Activated CD8-positive, alpha-beta memory T cell treated with anti-CD3 and anti-CD28 coated beads for 48 hours (primary cell): ENCODE data around the gene FSTL4.

Experiments
- DNase-seq, 3 experiments: peaks; one replicate each; pipeline ENCODE4 v3.0.0-alpha.2; 2020; ENCODE audit warnings: low read depth in 2 of 3, low spot score in 2 of 3

The FSTL4 gene

GRCh38 chr5:133275631-133276030, 336.7 kb downstream of the FSTL4 start:
- DNase-seq, result no peak

GRCh38 chr5:133274597-133274935, 337.8 kb downstream of the FSTL4 start:
- no peak for DNase-seq

GRCh38 chr5:133273661-133274596, 338.4 kb downstream of the FSTL4 start:
- no peak for DNase-seq

- DNase-seq, result no peak
Measured at GRCh38 chr5:133272345-133272744, 340.0 kb downstream of the FSTL4 start.

GRCh38 chr5:133271606-133272005, 340.7 kb downstream of the FSTL4 start:
- DNase-seq, result no peak

GRCh38 chr5:133269691-133270090, 342.6 kb downstream of the FSTL4 start:
- DNase-seq, result no peak

- DNase-seq, result no peak
Measured at GRCh38 chr5:133267601-133268000, 344.7 kb downstream of the FSTL4 start.

GRCh38 chr5:133266966-133267365, 345.4 kb downstream of the FSTL4 start:
- no peak for DNase-seq

GRCh38 chr5:133266527-133266878, 345.8 kb downstream of the FSTL4 start:
- no peak for DNase-seq

GRCh38 chr5:133265720-133266526, 346.4 kb downstream of the FSTL4 start:
- no peak for DNase-seq

GRCh38 chr5:133265257-133265656, 347.1 kb downstream of the FSTL4 start:
- no peak for DNase-seq

GRCh38 chr5:133262690-133263089, 349.7 kb downstream of the FSTL4 start:
- no peak for DNase-seq

GRCh38 chr5:133261993-133262392, 350.3 kb downstream of the FSTL4 start:
- no peak for DNase-seq

GRCh38 chr5:133260715-133261114, 351.6 kb downstream of the FSTL4 start:
- no peak for DNase-seq

- DNase-seq, result no peak
Measured at GRCh38 chr5:133259199-133259997, 352.9 kb downstream of the FSTL4 start.

GRCh38 chr5:133257977-133258376, 354.4 kb downstream of the FSTL4 start:
- DNase-seq, result no peak

GRCh38 chr5:133256276-133256675, 356.1 kb downstream of the FSTL4 start:
- DNase-seq, result no peak

GRCh38 chr5:133254803-133255202, 357.5 kb downstream of the FSTL4 start:
- DNase-seq, result no peak

- DNase-seq, result no peak
Measured at GRCh38 chr5:133253671-133254070, 358.7 kb downstream of the FSTL4 start.

- DNase-seq, result no peak
Measured at GRCh38 chr5:133253070-133253469, 359.3 kb downstream of the FSTL4 start.

- DNase-seq, result no peak
Measured at GRCh38 chr5:133252133-133252480, 360.2 kb downstream of the FSTL4 start.
